AG09309 (cell line): Measurements from ENCODE around the gene HOXD8.

Experiments
- DNase-seq: peaks from one replicate; pipeline ENCODE4 v3.0.0-alpha.2; 2010; ENCODE audit warnings: low read depth
- H3K4me3 ChIP-seq: 2 replicates; pipeline ENCODE4 v1.5.1; 2011; ENCODE audit warnings: mild to moderate bottlenecking, low read depth, low read length, moderate library complexity; ENCODE audit not compliant: control insufficient read depth
- TF ChIP-seq, protein P1 (sequence below): IDR thresholded peaks from 2 replicates; pipeline ENCODE4 v1.5.1; 2011; ENCODE audit warnings: mild to moderate bottlenecking, low read depth, low read length, inconsistent platforms; ENCODE audit not compliant: insufficient read depth, control insufficient read depth; ENCODE audit errors: missing control alignments

Gene HOXD8

DNA sequence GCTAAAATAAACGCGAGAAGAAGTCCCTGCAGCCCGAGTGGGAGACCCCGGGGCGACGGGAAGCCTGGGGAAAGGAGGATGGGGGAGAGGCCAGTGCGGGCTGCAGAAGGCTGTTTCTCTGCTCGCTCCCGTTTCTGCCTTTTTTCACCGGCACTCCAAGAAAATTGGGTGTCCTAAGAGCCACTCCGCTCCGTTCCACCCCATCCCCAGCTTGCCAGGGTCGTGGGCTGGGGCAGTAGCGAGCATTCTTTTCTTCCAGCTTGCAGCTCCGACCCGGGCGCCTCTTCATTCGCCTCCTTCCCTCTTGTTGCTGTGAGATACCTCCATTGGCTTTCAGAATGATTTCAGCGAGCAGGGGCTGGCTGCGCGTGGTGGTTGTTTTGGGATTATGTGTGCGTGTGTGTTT lies 28.7 kb downstream of the HOXD8 start:
- TF ChIP-seq, protein P1, sequence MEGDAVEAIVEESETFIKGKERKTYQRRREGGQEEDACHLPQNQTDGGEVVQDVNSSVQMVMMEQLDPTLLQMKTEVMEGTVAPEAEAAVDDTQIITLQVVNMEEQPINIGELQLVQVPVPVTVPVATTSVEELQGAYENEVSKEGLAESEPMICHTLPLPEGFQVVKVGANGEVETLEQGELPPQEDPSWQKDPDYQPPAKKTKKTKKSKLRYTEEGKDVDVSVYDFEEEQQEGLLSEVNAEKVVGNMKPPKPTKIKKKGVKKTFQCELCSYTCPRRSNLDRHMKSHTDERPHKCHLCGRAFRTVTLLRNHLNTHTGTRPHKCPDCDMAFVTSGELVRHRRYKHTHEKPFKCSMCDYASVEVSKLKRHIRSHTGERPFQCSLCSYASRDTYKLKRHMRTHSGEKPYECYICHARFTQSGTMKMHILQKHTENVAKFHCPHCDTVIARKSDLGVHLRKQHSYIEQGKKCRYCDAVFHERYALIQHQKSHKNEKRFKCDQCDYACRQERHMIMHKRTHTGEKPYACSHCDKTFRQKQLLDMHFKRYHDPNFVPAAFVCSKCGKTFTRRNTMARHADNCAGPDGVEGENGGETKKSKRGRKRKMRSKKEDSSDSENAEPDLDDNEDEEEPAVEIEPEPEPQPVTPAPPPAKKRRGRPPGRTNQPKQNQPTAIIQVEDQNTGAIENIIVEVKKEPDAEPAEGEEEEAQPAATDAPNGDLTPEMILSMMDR: no peak
- DNase-seq: no peak
- no peak overlapping the region for H3K4me3 ChIP-seq

DNA sequence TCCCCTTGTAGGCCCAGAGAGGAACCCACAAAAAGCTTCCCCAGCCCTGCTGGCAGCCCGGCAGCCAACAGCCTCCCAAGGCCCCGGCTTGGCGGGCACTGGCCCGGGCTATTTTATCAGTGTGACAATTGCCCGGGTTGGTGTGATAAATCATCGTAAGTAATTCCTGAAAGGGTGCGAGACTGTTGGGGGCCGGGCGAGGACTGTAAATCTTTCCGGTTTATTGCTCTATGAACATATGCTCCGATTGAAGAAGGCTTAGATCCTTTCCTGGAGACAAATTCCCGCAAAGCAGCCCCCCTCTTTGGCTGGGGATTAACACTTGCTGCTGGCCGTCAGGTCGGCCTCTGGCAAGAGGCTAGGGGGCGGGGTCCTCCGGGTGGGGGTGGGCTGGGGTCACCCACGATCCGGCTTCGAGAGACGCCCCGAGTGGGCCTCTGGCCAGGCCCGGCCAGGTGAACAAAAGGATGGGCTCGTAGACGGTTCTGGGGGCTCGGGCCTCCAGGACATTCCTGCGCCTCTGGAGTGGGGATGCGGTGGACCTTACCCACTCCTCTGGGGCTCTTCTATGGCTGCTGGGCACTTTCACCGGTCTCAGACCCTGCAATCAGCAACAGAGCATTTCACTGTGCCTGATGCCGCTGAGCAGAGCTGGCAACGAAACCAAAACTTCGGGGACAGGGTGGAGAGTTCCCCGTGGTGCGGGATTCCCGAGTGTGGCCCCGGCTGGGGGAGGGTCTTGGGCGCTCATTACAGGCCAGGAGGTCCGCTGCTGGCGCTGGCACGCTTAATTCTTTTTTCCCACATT lies 29.6 kb downstream of the HOXD8 start:
- DNase-seq: no peak

DNA sequence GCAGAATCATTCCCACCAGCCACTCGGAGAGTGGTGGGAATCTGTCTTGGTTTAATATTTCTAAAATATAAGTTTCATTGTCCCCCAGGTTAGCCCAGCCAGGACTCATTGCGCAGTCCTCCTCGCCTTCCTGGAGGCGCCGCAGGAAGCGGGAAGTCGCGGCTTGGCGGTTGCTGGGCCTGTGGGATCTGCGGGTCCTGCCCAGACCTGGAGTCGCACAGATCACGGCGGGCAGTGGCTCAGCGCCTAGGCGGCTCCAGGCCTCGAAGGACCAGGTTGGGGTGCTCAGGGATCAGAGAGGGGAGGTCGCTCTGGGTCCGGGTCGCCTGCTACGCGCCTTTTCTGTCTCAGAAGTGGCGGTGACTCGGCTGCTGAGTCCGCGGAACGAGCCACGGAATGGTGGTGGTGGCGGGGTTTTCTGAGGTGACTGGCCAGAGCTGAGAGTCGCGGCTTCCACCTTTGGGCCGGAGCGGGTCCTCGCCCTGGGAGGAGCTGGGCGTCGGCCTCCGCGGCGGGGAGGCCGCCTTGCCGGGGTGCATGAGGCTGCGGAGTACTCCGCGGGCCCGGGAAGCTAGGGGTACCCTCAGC lies 30.3 kb downstream of the HOXD8 start:
- H3K4me3 ChIP-seq: no peak overlapping the region
- TF ChIP-seq, protein P1: no peak
- DNase-seq: no peak

More for the DNA sequence above, 29.6 kb downstream of the HOXD8 start:
- H3K4me3 ChIP-seq: no peak overlapping the region
- TF ChIP-seq, protein P1: no peak

DNA sequence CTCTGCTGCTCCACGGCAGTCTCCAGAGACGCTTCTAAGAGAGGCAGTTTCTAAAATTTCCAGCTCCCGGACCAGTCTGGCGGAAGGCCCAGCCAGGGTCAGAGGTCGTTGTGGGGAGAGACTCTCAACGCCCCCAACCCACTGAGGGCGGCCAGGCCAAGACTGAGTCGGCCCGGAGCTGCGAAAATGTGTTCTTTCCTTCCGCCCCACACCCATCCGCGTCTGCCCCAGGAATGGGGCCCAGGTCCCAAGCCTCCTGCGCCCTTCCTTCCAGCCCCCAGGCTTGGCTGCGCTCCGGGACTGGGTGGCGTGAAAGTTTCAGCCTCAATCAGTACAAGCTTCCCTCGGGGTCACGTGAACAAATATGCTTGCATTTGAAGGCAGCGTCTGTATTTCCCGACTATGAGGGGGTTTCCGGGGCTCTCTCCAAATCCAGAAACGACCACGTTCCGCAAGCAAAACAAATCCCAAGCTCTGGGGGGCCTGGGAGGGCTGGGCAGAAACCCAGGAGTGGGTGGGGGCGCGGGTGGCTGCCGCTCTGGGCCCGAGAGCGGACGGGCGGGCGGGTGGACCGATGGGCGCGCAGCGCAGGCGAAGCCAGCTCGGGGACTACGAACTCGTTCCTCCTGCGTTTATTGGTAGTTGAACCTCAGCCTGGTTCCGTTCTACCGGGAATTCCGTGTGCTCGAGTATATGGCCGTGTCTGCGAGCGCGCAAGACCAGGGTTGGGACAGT lies 30.9 kb downstream of the HOXD8 start:
- H3K4me3 ChIP-seq: no peak overlapping the region
- no peak for DNase-seq
- TF ChIP-seq, protein P1: no peak

DNA sequence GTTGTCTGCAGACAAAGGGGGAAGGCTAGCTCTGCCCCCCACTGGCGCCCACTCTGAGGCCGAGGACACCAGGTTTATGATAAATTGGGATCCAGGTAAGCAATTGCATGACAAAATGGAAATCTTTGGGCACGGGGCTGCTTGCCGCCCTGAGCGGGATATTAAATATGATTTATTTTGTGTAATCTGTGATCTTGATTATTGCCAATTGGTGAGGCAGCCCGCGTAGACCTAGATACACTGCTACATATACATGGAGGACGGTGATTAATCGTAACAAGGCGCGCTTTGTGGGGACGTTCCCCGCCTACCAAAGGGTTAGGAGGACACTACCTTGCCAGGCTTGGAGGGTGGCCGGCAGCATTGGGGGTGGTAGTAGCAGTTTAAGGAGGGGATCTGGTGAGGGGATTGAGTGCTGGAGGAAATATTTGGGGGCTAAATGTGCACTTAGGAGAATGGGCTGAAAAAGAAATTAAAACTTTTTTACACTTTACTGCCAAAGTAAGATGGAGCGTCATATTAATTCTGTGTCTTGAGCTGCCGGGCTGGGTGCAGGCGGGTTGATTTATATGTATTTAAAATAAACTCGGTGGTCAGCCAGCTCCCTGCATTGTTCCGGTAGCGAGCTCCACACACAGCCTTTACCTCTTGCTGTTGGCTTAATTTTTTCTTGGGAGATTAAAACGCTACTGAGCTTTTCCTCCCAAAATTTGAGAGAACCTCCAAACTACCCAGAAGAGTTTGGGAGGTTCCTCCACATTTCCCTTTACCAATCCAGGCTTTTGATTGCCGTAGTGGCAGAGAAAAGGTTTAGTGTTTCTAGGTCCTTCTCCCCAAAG lies 31.7 kb downstream of the HOXD8 start:
- no peak for DNase-seq
- TF ChIP-seq, protein P1: no peak
- H3K4me3 ChIP-seq: no peak overlapping the region
